PC-9 (cell line): ENCODE data around the gene MIER2. TPM values are rescaled to one million over a fixed set of nuclear protein-coding genes. Genes with fewer than 3 reads are reported as not detected.

Experiments used
- BruUV-seq: library from RNA; stranded (reverse); fragments of 400-500 nt; replicated peaks from 2 replicates; lab custom pipeline; 2021; lab: Mats Ljungman, UMichigan
- CTCF ChIA-PET: fragments of 300-600 bp; sonication (Branson Sonifier 250); formaldehyde crosslinking; loops from one replicate; lab custom pipeline; 2022; ENCODE audit warnings: antibody characterized with exemption; lab: Charles Lee
- POLR2A ChIA-PET: fragments of 300-600 bp; sonication (Branson Sonifier 250); formaldehyde crosslinking; loops from one replicate; lab custom pipeline; 2022; ENCODE audit warnings: antibody characterized with exemption; ENCODE audit not compliant: unreplicated experiment; lab: Charles Lee
- DNase-seq, 2 experiments: peaks; one replicate each; pipeline versions ENCODE4 v3.0.0 to v3.0.0-alpha.2; 2015 to 2022; ENCODE audit warnings: mixed read lengths in 1 of 2
- H2AFZ ChIP-seq: fragments of 200-600 bp; sonication (generic); 2 replicates; pipeline ENCODE4 v1.8.1; 2017; ENCODE audit warnings: antibody characterized with exemption
- H3F3A ChIP-seq: fragments of 200-600 bp; sonication (generic); 2 replicates; pipeline ENCODE4 v1.8.1; 2017; ENCODE audit warnings: antibody characterized with exemption, mild to moderate bottlenecking, low read depth; ENCODE audit not compliant: insufficient read depth
- H3K27ac ChIP-seq: fragments of 200-600 bp; sonication (generic); 2 replicates; pipeline ENCODE4 v1.6.1; 2016; ENCODE audit warnings: mixed run types
- H3K27me3 ChIP-seq: fragments of 200-600 bp; sonication (generic); 2 replicates; pipeline ENCODE4 v1.6.1; 2016; ENCODE audit warnings: low read depth, mixed run types; ENCODE audit not compliant: insufficient read depth
- H3K36me3 ChIP-seq: fragments of 200-600 bp; sonication (generic); 2 replicates; pipeline ENCODE4 v1.6.1; 2016; ENCODE audit warnings: low read depth, mixed run types
- H3K4me1 ChIP-seq: fragments of 200-600 bp; sonication (generic); replicated peaks from 2 replicates; pipeline ENCODE4 v1.6.1; 2016; ENCODE audit warnings: mixed run types; ENCODE audit not compliant: insufficient read depth
- H3K4me2 ChIP-seq: fragments of 200-600 bp; sonication (generic); 2 replicates; pipeline ENCODE4 v1.6.1; 2017; ENCODE audit warnings: mixed run types
- H3K4me3 ChIP-seq: fragments of 200-600 bp; sonication (generic); 2 replicates; pipeline ENCODE4 v1.6.1; 2016; ENCODE audit warnings: mixed run types
- H3K79me2 ChIP-seq: fragments of 200-600 bp; sonication (generic); 2 replicates; pipeline ENCODE4 v1.6.1; 2017; ENCODE audit warnings: low read depth, mixed run types
- H3K9me2 ChIP-seq: fragments of 200-600 bp; sonication (generic); 2 replicates; pipeline ENCODE4 v1.8.1; 2017; ENCODE audit warnings: mild to moderate bottlenecking; ENCODE audit not compliant: insufficient read depth
- H3K9me3 ChIP-seq: fragments of 200-600 bp; sonication (generic); 2 replicates; pipeline ENCODE4 v1.8.1; 2016; ENCODE audit warnings: low read depth; ENCODE audit not compliant: insufficient read depth
- H4K20me1 ChIP-seq: fragments of 200-600 bp; sonication (generic); 2 replicates; pipeline ENCODE4 v1.8.1; 2017; ENCODE audit not compliant: insufficient read depth
- CTCF ChIP-seq: fragments of 200-600 bp; sonication (generic); conservative IDR thresholded peaks from 2 replicates; pipeline ENCODE4 v1.6.1; 2017; ENCODE audit warnings: mixed run types, antibody characterized with exemption, mild to moderate bottlenecking, moderate library complexity
- EZH2 ChIP-seq: fragments of 200-600 bp; sonication (generic); IDR thresholded peaks from 2 replicates; pipeline ENCODE4 v1.8.0; 2017; ENCODE audit warnings: antibody characterized with exemption, low read depth
- intact Hi-C: fragments of 100-400 bp; cut with micrococcal nuclease; formaldehyde crosslinking; loops from one replicate; pipeline ENCODE4 v1.10.0; 2022; ENCODE audit not compliant: unreplicated experiment
- total RNA-seq: library from RNA; stranded (reverse); gene quantifications from 2 replicates; pipeline ENCODE4 v1.2.3, GENCODE V29; 2021

MIER2 gene
- total RNA-seq, 1 experiment from 2014 or later = 25.2 TPM

- no peaks in the 10 kb centered on the region for H3K27me3 ChIP-seq
- H3K36me3 ChIP-seq = peaks cover 5% of the 10 kb centered on the region; the same call in 1 of the 2 replicates
- POLR2A ChIA-PET = no interaction called here
- H3K27ac ChIP-seq = peak within 1 kb of the TSS; percentile 88
- peaks cover 26% of the 10 kb centered on the region; the same call in 1 of the 2 replicates for H4K20me1 ChIP-seq
- BruUV-seq = no TSS peak
- H3K4me2 ChIP-seq = peak within 1 kb of the TSS; percentile 80
- peak within 1 kb of the TSS; percentile 80 for H2AFZ ChIP-seq
- intact Hi-C loops = loop anchor here (2.0 kb wide), 2 partner anchors 198 to 216 kb away; partner anchors contain the start of gene TPGS1
- H3K9me2 ChIP-seq = no peaks in the 10 kb centered on the region
- H3F3A ChIP-seq = peaks cover 47% of the 10 kb centered on the region
- peaks cover 32% of the 10 kb centered on the region for H3K79me2 ChIP-seq
- H3K9me3 ChIP-seq = no peaks in the 10 kb centered on the region
- CTCF ChIA-PET = no interaction called here
- peak in 1 of 2 experiments; percentile 54 for DNase-seq
- H3K4me1 ChIP-seq = peaks cover 13% of the 10 kb centered on the region
- TF ChIP-seq CTCF (no peak), EZH2 (no peak)
- H3K4me3 ChIP-seq = peak within 1 kb of the TSS; percentile 69
These were observed 53.5 kb downstream of the MIER2 start, which contains the start of gene PLPP2 for GRCh38 chr19:291006-291521. Gene PLPP2, minus strand, starts transcription at chr19:291403. Its CDS starts 67 bp downstream, at chr19:291336.

GRCh38 chr19:290372-291005, 54.1 kb downstream of the MIER2 start:
- peaks cover 13% of the 10 kb centered on the region for H3K4me1 ChIP-seq
- H3K4me2 ChIP-seq = peak overlapping the region; percentile 80
- DNase-seq = peak in 1 of 2 experiments; percentile 94
- peak overlapping the region; percentile 88 for H3K27ac ChIP-seq
- no peaks in the 10 kb centered on the region for H3K9me3 ChIP-seq
- peaks cover 38% of the 10 kb centered on the region for H3K79me2 ChIP-seq
- H3K9me2 ChIP-seq = no peaks in the 10 kb centered on the region
- TF ChIP-seq CTCF (no peak), EZH2 (no peak)
- H4K20me1 ChIP-seq = peaks cover 27% of the 10 kb centered on the region; the same call in 1 of the 2 replicates
- POLR2A ChIA-PET = no interaction called here
- peaks cover 47% of the 10 kb centered on the region for H3F3A ChIP-seq
- CTCF ChIA-PET = no interaction called here
- BruUV-seq = no TSS peak
- intact Hi-C loops = loop anchor here (2.0 kb wide), 2 partner anchors 198 to 216 kb away; partner anchors contain the start of gene TPGS1
- H2AFZ ChIP-seq = peak overlapping the region; percentile 80
- H3K36me3 ChIP-seq = peaks cover 5% of the 10 kb centered on the region; the same call in 1 of the 2 replicates
- peak overlapping the region; percentile 69 for H3K4me3 ChIP-seq
- no peaks in the 10 kb centered on the region for H3K27me3 ChIP-seq

- Histone ChIP-seq H3K27ac (peak overlapping the region; percentile 88), H3K27me3 (no peaks in the 10 kb centered on the region), H3K4me3 (peak overlapping the region; percentile 69), H3F3A (peaks cover 47% of the 10 kb centered on the region), H3K9me2 (no peaks in the 10 kb centered on the region), H3K36me3 (peaks cover 5% of the 10 kb centered on the region; the same call in 1 of the 2 replicates), H3K4me1 (peaks cover 13% of the 10 kb centered on the region), H4K20me1 (peaks cover 27% of the 10 kb centered on the region; the same call in 1 of the 2 replicates), H3K4me2 (peak overlapping the region; percentile 80), H3K9me3 (no peaks in the 10 kb centered on the region), H2AFZ (peak overlapping the region; percentile 33), H3K79me2 (peaks cover 41% of the 10 kb centered on the region)
- peak; percentile 85 to 96 for DNase-seq
- ChIA-PET POLR2A (interaction anchor here (0.7 kb wide), 1 partner anchor 387 kb away, joined by 7 read pairs; no protein-coding TSS in a partner anchor), CTCF (no interaction called here)
- BruUV-seq = TSS peak; percentile 96
- intact Hi-C loops = loop anchor here (2.0 kb wide), 2 partner anchors 199 to 217 kb away; partner anchors contain the start of gene TPGS1
- no peak for TF ChIP-seq EZH2
- no peak for TF ChIP-seq CTCF
These were observed 54.8 kb downstream of the MIER2 start for GRCh38 chr19:289651-290371.
